ENCODE measurements around the gene CLIC5.

- TF ChIP-seq, protein P1, sequence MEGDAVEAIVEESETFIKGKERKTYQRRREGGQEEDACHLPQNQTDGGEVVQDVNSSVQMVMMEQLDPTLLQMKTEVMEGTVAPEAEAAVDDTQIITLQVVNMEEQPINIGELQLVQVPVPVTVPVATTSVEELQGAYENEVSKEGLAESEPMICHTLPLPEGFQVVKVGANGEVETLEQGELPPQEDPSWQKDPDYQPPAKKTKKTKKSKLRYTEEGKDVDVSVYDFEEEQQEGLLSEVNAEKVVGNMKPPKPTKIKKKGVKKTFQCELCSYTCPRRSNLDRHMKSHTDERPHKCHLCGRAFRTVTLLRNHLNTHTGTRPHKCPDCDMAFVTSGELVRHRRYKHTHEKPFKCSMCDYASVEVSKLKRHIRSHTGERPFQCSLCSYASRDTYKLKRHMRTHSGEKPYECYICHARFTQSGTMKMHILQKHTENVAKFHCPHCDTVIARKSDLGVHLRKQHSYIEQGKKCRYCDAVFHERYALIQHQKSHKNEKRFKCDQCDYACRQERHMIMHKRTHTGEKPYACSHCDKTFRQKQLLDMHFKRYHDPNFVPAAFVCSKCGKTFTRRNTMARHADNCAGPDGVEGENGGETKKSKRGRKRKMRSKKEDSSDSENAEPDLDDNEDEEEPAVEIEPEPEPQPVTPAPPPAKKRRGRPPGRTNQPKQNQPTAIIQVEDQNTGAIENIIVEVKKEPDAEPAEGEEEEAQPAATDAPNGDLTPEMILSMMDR (conservative IDR thresholded peaks at IDR 0.05), result no peak
- no peak for TF ChIP-seq ZFX (IDR thresholded peaks at IDR 0.05)
Observed at GRCh38 chr6:45864651-45865050, 151.0 kb downstream of the CLIC5 start.
